OCI-LY7 (cell line): ENCODE measurements around the gene STAT5A. TPM values are rescaled to one million over a fixed set of nuclear protein-coding genes. Genes with fewer than 3 reads are reported as not detected.

Source experiments
- BruUV-seq: library from RNA; stranded (reverse); fragments of 400-500 nt; replicated peaks from 2 replicates; lab custom pipeline; 2021; lab: Mats Ljungman, UMichigan
- CTCF ChIA-PET: fragments of 300-600 bp; sonication (Branson Sonifier 250); formaldehyde crosslinking; loops from one replicate; lab custom pipeline; 2022; ENCODE audit warnings: antibody characterized with exemption; ENCODE audit not compliant: unreplicated experiment; lab: Charles Lee
- POLR2A ChIA-PET: fragments of 300-600 bp; sonication (Branson Sonifier 250); formaldehyde crosslinking; loops from one replicate; lab custom pipeline; 2022; ENCODE audit warnings: antibody characterized with exemption; lab: Charles Lee
- DNase-seq: peaks from one replicate; pipeline ENCODE4 v3.0.0-alpha.2; 2015; ENCODE audit warnings: low spot score
- H2AFZ ChIP-seq: fragments of 200-600 bp; sonication (generic), shearing (Covaris generic); 2 replicates; pipeline ENCODE4 v1.6.1; 2014; ENCODE audit warnings: mild to moderate bottlenecking, antibody characterized with exemption, low read length, moderate library complexity
- H3K27ac ChIP-seq: fragments of 200-600 bp; sonication (generic); 2 replicates; pipeline ENCODE4 v1.5.1; 2014; ENCODE audit warnings: mixed run types, low read depth, mild to moderate bottlenecking, moderate library complexity, low read length, inconsistent platforms; ENCODE audit not compliant: poor library complexity, severe bottlenecking
- H3K36me3 ChIP-seq: fragments of 200-600 bp; sonication (generic); 2 replicates; pipeline ENCODE4 v1.6.1; 2014; ENCODE audit warnings: mild to moderate bottlenecking, antibody characterized with exemption, low read length, moderate library complexity, mixed read lengths; ENCODE audit not compliant: insufficient read depth
- H3K4me1 ChIP-seq: fragments of 200-600 bp; sonication (generic); 2 replicates; pipeline ENCODE4 v1.5.1; 2014; ENCODE audit warnings: mild to moderate bottlenecking, low read length; ENCODE audit not compliant: insufficient read depth, poor library complexity, severe bottlenecking
- H3K4me2 ChIP-seq: fragments of 200-600 bp; sonication (generic); 2 replicates; pipeline ENCODE4 v1.6.1; 2014; ENCODE audit warnings: mild to moderate bottlenecking, low read length
- H3K4me3 ChIP-seq: fragments of 200-600 bp; sonication (generic); 2 replicates; pipeline ENCODE4 v1.5.1; 2014; ENCODE audit warnings: mild to moderate bottlenecking, low read depth, low read length; ENCODE audit not compliant: poor library complexity, severe bottlenecking
- H3K79me2 ChIP-seq: fragments of 200-600 bp; sonication (generic); 2 replicates; pipeline ENCODE4 v1.6.1; 2016; ENCODE audit warnings: low read depth, mild to moderate bottlenecking, low read length, moderate library complexity, mixed read lengths; ENCODE audit not compliant: insufficient read depth
- H3K9me2 ChIP-seq: fragments of 200-600 bp; sonication (generic); 2 replicates; pipeline ENCODE4 v1.6.1; 2016; ENCODE audit warnings: mild to moderate bottlenecking, low read length, mixed read lengths; ENCODE audit not compliant: insufficient read depth
- H3K9me3 ChIP-seq: fragments of 200-600 bp; sonication (generic); 2 replicates; pipeline ENCODE4 v1.6.1; 2014; ENCODE audit warnings: mild to moderate bottlenecking, mixed run types, low read length, mixed read lengths
- H4K20me1 ChIP-seq: fragments of 200-600 bp; sonication (generic); 2 replicates; pipeline ENCODE4 v1.6.1; 2014; ENCODE audit warnings: mild to moderate bottlenecking, antibody characterized with exemption, low read length, moderate library complexity, mixed read lengths; ENCODE audit not compliant: insufficient read depth
- EZH2phosphoT487 ChIP-seq: fragments of 200-600 bp; sonication (generic); IDR thresholded peaks from 2 replicates; pipeline ENCODE4 v1.6.1; 2018; ENCODE audit warnings: low read depth, borderline replicate concordance, mild to moderate bottlenecking, mixed run types, antibody characterized with exemption, low read length, moderate library complexity, mixed read lengths
- intact Hi-C: fragments of 100-400 bp; cut with micrococcal nuclease; formaldehyde crosslinking; loops from one replicate; pipeline ENCODE4 v1.10.0; 2022; ENCODE audit not compliant: unreplicated experiment
- total RNA-seq, 2 experiments: library from RNA; depleted of rRNA in 1 of 2; stranded (reverse); fragments of >200 nt in 1 of 2; shearing (Covaris generic) in 1 of 2; gene quantifications; 2 replicates each; pipeline ENCODE4 v1.2.3, GENCODE V29; 2014 to 2022
- TF ChIP-seq, protein P1 (sequence below): fragments of 200-600 bp; sonication (generic); conservative IDR thresholded peaks from 2 replicates; pipeline ENCODE4 v1.5.1; 2014; ENCODE audit warnings: mild to moderate bottlenecking, antibody characterized with exemption, low read length, moderate library complexity, mixed read lengths

The STAT5A gene
- total RNA-seq, 2 experiments from 2014 or later, result 1.9 to 7.9 TPM

DNA sequence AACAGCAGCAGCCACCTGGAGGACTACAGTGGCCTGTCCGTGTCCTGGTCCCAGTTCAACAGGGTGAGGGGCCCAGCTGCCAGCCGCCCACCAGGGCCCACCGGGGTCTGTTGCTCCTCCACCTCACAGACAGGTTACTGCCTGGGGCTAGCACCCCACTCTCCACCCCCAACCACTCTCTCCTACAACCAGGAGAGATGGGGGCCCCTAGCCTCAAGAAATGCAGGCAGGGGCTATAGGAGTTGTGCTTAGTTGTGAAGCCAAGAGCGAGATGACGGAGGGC lies 18.0 kb downstream of the STAT5A start:
- CTCF ChIA-PET, result no interaction called here
- H3K4me3 ChIP-seq, result no peak overlapping the region
- H3K4me2 ChIP-seq, result no peak overlapping the region
- H3K36me3 ChIP-seq, result no peaks in the 10 kb centered on the region
- no peaks in the 10 kb centered on the region for H3K9me2 ChIP-seq
- intact Hi-C loops, result no loop called here
- BruUV-seq, result no TSS peak
- no peak for TF ChIP-seq EZH2phosphoT487
- TF ChIP-seq, protein P1, sequence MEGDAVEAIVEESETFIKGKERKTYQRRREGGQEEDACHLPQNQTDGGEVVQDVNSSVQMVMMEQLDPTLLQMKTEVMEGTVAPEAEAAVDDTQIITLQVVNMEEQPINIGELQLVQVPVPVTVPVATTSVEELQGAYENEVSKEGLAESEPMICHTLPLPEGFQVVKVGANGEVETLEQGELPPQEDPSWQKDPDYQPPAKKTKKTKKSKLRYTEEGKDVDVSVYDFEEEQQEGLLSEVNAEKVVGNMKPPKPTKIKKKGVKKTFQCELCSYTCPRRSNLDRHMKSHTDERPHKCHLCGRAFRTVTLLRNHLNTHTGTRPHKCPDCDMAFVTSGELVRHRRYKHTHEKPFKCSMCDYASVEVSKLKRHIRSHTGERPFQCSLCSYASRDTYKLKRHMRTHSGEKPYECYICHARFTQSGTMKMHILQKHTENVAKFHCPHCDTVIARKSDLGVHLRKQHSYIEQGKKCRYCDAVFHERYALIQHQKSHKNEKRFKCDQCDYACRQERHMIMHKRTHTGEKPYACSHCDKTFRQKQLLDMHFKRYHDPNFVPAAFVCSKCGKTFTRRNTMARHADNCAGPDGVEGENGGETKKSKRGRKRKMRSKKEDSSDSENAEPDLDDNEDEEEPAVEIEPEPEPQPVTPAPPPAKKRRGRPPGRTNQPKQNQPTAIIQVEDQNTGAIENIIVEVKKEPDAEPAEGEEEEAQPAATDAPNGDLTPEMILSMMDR, result no peak
- no peaks in the 10 kb centered on the region for H3K9me3 ChIP-seq
- no peak overlapping the region for H2AFZ ChIP-seq
- POLR2A ChIA-PET, result no interaction called here
- H3K79me2 ChIP-seq, result no peaks in the 10 kb centered on the region
- DNase-seq, result no peak
- H4K20me1 ChIP-seq, result no peaks in the 10 kb centered on the region
- H3K27ac ChIP-seq, result no peak overlapping the region
- H3K4me1 ChIP-seq, result no peaks in the 10 kb centered on the region

GRCh38 chr17:42307362-42307927 lies 19.1 kb downstream of the STAT5A start:
- Histone ChIP-seq H3K9me3 (no peaks in the 10 kb centered on the region), H3K9me2 (no peaks in the 10 kb centered on the region), H3K4me2 (no peak overlapping the region), H3K27ac (no peak overlapping the region), H3K4me1 (peaks cover 7% of the 10 kb centered on the region), H4K20me1 (no peaks in the 10 kb centered on the region), H2AFZ (no peak overlapping the region), H3K4me3 (no peak overlapping the region), H3K79me2 (no peaks in the 10 kb centered on the region), H3K36me3 (no peaks in the 10 kb centered on the region)
- ChIA-PET CTCF (no interaction called here), POLR2A (no interaction called here)
- intact Hi-C loops, result no loop called here
- TF ChIP-seq, protein P1, result no peak
- no peak for TF ChIP-seq EZH2phosphoT487
- DNase-seq, result no peak
- no TSS peak for BruUV-seq

DNA sequence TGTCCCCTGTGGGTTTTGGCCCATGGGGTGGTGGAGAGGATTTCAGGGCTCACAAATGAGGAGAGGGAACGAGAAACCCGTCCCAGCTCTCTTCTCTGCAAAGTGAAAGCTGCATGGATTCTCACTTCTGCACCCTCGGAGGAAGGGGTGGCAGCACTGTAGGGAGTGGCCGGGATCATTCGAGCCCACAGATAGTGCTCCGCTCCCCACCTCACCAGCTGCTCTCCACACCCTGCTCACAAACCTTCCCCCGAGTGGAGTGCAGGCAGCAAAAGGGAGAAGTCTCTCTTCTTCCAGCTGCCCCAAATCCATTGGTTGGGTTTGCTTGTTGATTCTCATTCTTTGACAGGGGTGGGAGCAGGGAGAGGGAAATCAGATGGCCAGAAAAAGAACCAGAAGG lies 20.1 kb downstream of the STAT5A start:
- Histone ChIP-seq H3K4me2 (no peak overlapping the region), H2AFZ (no peak overlapping the region), H3K4me1 (peaks cover 14% of the 10 kb centered on the region), H3K79me2 (no peaks in the 10 kb centered on the region), H3K27ac (no peak overlapping the region), H3K36me3 (no peaks in the 10 kb centered on the region), H3K9me2 (no peaks in the 10 kb centered on the region), H4K20me1 (no peaks in the 10 kb centered on the region), H3K9me3 (no peaks in the 10 kb centered on the region), H3K4me3 (no peak overlapping the region)
- TF ChIP-seq, protein P1, result no peak
- no peak for TF ChIP-seq EZH2phosphoT487
- DNase-seq, result no peak
- ChIA-PET POLR2A (no interaction called here), CTCF (no interaction called here)
- BruUV-seq, result no TSS peak
- intact Hi-C loops, result no loop called here
